Neutrophil (primary cell): ENCODE results near the gene C1orf21.

Experiments used
- H3K27ac ChIP-seq: fragments of 200-600 bp; sonication (generic); 2 replicates; pipeline ENCODE4 v1.5.1; 2016; ENCODE audit warnings: mild to moderate bottlenecking, moderate library complexity
- H3K27me3 ChIP-seq: fragments of 200-600 bp; sonication (generic); 2 replicates; pipeline ENCODE4 v1.6.0; 2016; ENCODE audit warnings: mild to moderate bottlenecking
- H3K36me3 ChIP-seq: fragments of 200-600 bp; sonication (generic); 2 replicates; pipeline ENCODE4 v1.5.1; 2017
- H3K4me1 ChIP-seq, 2 experiments: fragments of 200-600 bp in 1 of 2; sonication (generic) in 1 of 2; 1 replicate in 1 of 2; 2 replicates in 1 of 2; pipeline versions ENCODE4 v1.5.1 to v1.6.1; 2013 to 2016; ENCODE audit warnings: low read depth in 1 of 2, low read length in 1 of 2, mild to moderate bottlenecking in 1 of 2, moderate library complexity in 1 of 2; ENCODE audit not compliant: control insufficient read depth in 1 of 2, insufficient read depth in 1 of 2
- H3K4me3 ChIP-seq, 2 experiments: fragments of 200-600 bp in 1 of 2; sonication (generic) in 1 of 2; 1 replicate in 1 of 2; 2 replicates in 1 of 2; pipeline ENCODE4 v1.5.1; 2013 to 2016; ENCODE audit warnings: low read depth in 1 of 2, low read length in 1 of 2, mild to moderate bottlenecking in 1 of 2, moderate library complexity in 1 of 2
- H3K9me3 ChIP-seq: fragments of 200-600 bp; sonication (generic); 2 replicates; pipeline ENCODE4 v1.5.1; 2016
- CTCF ChIP-seq: fragments of 200-600 bp; sonication (generic); IDR thresholded peaks from 2 replicates; pipeline ENCODE4 v1.5.1; 2016; ENCODE audit warnings: antibody characterized with exemption

C1orf21 gene

DNA sequence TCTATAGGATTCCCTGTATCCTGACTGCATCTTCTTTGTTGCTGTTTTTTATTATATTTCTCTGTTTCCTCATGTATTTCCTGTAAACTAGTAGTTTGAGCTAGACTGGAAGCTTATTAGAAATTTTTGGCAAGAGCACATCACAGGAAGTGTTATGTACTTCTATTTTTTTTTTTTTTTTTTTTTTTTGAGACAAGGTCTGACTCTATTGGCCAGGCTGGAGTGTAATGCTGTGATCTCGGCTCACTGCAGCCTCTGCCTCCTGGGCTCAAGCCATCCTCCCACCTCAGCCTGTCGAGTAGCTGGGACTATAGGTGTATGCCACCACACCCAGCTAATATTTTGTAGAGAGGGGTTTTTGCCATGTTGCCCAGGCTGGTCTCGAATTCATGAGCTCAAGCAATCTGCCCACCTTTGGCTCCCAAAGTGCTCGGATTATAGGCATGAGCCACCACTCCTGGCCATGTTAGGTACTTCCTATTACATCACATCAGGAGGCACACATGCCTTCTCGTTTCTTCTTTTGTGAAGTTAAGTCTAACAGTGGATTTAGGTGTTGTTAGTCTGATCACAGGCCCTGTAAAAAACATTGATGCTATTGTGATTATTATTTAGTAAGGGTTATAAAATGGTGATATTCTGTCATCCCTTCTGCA is 12.5 kb downstream of the C1orf21 start:
- H3K27ac ChIP-seq: no peak overlapping the region
- H3K9me3 ChIP-seq: no peaks in the 10 kb centered on the region
- H3K36me3 ChIP-seq: no peaks in the 10 kb centered on the region
- no peak for TF ChIP-seq CTCF
- no peak overlapping the region for H3K4me3 ChIP-seq
- no peaks in the 10 kb centered on the region for H3K27me3 ChIP-seq
- H3K4me1 ChIP-seq: no peaks in the 10 kb centered on the region

DNA sequence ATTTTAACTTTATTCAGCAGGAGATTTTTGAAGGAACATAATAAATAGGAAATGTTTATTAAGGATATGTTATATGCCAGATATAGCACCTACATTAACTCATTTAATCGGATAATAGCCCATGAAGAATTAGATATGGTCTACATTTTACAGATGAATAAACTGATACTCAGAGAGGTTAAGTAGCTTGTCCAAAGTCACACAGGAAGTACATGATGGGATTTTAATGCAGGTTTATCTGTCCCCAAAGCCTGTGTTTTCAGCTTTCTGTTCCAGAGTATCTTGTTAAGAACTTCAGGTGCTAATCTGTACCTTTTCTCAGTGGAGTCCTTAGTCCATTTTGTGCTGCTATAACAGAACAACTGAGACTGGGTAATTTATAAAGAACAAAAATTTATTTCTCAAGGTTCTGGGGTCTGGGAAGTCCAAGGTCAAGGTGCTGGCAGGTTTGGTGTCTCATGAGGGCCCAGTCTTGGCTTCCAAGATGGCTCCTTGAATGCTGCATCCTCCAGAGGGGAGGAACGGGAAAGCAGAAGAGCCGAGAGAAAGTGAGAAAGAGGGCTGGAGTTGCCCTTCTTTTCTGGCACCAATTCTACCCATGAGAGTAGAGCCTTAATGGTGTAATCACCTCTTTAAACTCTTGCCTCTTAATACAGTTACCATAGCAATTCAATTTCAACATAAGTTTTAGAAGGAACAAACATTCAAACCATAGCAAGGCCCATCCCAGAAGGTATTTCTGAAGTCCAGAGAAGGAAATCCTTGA is 17.3 kb downstream of the C1orf21 start:
- H3K9me3 ChIP-seq: no peaks in the 10 kb centered on the region
- H3K4me1 ChIP-seq: no peaks in the 10 kb centered on the region
- no peak for TF ChIP-seq CTCF
- H3K27ac ChIP-seq: no peak overlapping the region
- H3K27me3 ChIP-seq: no peaks in the 10 kb centered on the region
- H3K36me3 ChIP-seq: no peaks in the 10 kb centered on the region
- H3K4me3 ChIP-seq: no peak overlapping the region

DNA sequence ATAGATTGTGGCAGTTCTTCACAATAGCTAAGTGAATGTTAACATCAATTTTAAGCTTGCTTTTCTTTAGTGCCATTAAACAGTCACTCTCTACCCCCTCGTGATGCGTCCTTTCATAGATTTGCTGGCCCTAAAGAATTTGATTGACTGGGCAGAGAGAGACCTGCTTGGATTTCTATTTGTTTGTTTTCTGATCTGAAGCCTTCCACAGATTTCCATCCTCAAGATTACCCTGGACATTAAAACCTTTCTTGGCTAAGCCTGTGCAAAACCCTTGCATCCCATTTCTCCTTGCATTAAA is 17.8 kb downstream of the C1orf21 start:
- no peaks in the 10 kb centered on the region for H3K36me3 ChIP-seq
- H3K4me1 ChIP-seq: no peaks in the 10 kb centered on the region
- no peak overlapping the region for H3K4me3 ChIP-seq
- no peaks in the 10 kb centered on the region for H3K27me3 ChIP-seq
- H3K27ac ChIP-seq: no peak overlapping the region
- TF ChIP-seq CTCF: no peak
- H3K9me3 ChIP-seq: no peaks in the 10 kb centered on the region

- Histone ChIP-seq H3K27me3 (no peaks in the 10 kb centered on the region), H3K9me3 (no peaks in the 10 kb centered on the region), H3K36me3 (no peaks in the 10 kb centered on the region), H3K4me1 (no peaks in the 10 kb centered on the region), H3K4me3 (no peak overlapping the region), H3K27ac (no peak overlapping the region)
- TF ChIP-seq CTCF: no peak
Measured at GRCh38 chr1:184405094-184405800, 18.4 kb downstream of the C1orf21 start.

GRCh38 chr1:184405801-184406142 is 18.9 kb downstream of the C1orf21 start:
- no peak overlapping the region for H3K27ac ChIP-seq
- no peak overlapping the region for H3K4me3 ChIP-seq
- H3K4me1 ChIP-seq: no peaks in the 10 kb centered on the region
- no peaks in the 10 kb centered on the region for H3K9me3 ChIP-seq
- no peaks in the 10 kb centered on the region for H3K27me3 ChIP-seq
- TF ChIP-seq CTCF: no peak
- H3K36me3 ChIP-seq: no peaks in the 10 kb centered on the region
